Trophoblast cell (in vitro differentiated cells and primary cell): ENCODE data around the gene PUS1.

ENCODE experiments used
- DNase-seq, 2 donors: peaks; one replicate each; pipeline ENCODE4 v3.0.0-alpha.2; 2016
- H2AFZ ChIP-seq: 2 replicates; pipeline ENCODE4 v1.6.1; 2013; ENCODE audit warnings: low read length, moderate library complexity, mild to moderate bottlenecking; ENCODE audit not compliant: insufficient read depth, poor library complexity
- H2AK5ac ChIP-seq: 2 replicates; pipeline ENCODE4 v1.6.1; 2013; ENCODE audit warnings: mild to moderate bottlenecking, low read length
- H2BK120ac ChIP-seq: 2 replicates; pipeline ENCODE4 v1.6.1; 2013; ENCODE audit warnings: low read length, mild to moderate bottlenecking, moderate library complexity; ENCODE audit not compliant: insufficient read depth, poor library complexity
- H2BK12ac ChIP-seq: 2 replicates; pipeline ENCODE4 v1.6.1; 2013; ENCODE audit warnings: mild to moderate bottlenecking, low read length, moderate library complexity
- H2BK5ac ChIP-seq: 2 replicates; pipeline ENCODE4 v1.6.1; 2013; ENCODE audit warnings: low read length, low read depth, moderate library complexity, mild to moderate bottlenecking; ENCODE audit not compliant: poor library complexity
- H3K14ac ChIP-seq: 2 replicates; pipeline ENCODE4 v1.6.1; 2013; ENCODE audit warnings: mild to moderate bottlenecking, low read length
- H3K18ac ChIP-seq: 2 replicates; pipeline ENCODE4 v1.6.1; 2013; ENCODE audit warnings: mild to moderate bottlenecking, low read length
- H3K23ac ChIP-seq: 2 replicates; pipeline ENCODE4 v1.6.1; 2013; ENCODE audit warnings: low read length
- H3K27ac ChIP-seq: 2 replicates; pipeline ENCODE4 v1.5.1; 2013; ENCODE audit warnings: low read depth, mild to moderate bottlenecking, inconsistent platforms, low read length, moderate library complexity
- H3K27me3 ChIP-seq: 2 replicates; pipeline ENCODE4 v1.6.1; 2013; ENCODE audit warnings: inconsistent platforms, mild to moderate bottlenecking, low read length, moderate library complexity; ENCODE audit not compliant: insufficient read depth
- H3K36me3 ChIP-seq, 2 experiments: 1 replicate in 1 of 2; 2 replicates in 1 of 2; pipeline ENCODE4 v1.6.1; 2013; ENCODE audit warnings: low read length in 2 of 2, mild to moderate bottlenecking in 2 of 2, moderate library complexity in 1 of 2; ENCODE audit not compliant: insufficient read depth in 2 of 2, control insufficient read depth in 1 of 2
- H3K4ac ChIP-seq: 2 replicates; pipeline ENCODE4 v1.6.1; 2013; ENCODE audit warnings: low read depth, mild to moderate bottlenecking, low read length, moderate library complexity
- H3K4me1 ChIP-seq, 2 experiments: 1 replicate in 1 of 2; 2 replicates in 1 of 2; pipeline ENCODE4 v1.6.1; 2013; ENCODE audit warnings: low read length in 2 of 2, mild to moderate bottlenecking in 2 of 2, moderate library complexity in 1 of 2; ENCODE audit not compliant: insufficient read depth in 2 of 2, control insufficient read depth in 1 of 2
- H3K4me2 ChIP-seq: 2 replicates; pipeline ENCODE4 v1.6.1; 2013; ENCODE audit warnings: inconsistent platforms, mild to moderate bottlenecking, low read length, moderate library complexity
- H3K4me3 ChIP-seq: 2 replicates; pipeline ENCODE4 v1.5.1; 2013; ENCODE audit warnings: mild to moderate bottlenecking, low read depth, low read length, inconsistent platforms
- H3K79me1 ChIP-seq: one replicate; pipeline ENCODE4 v1.6.1; 2013; ENCODE audit warnings: low read length
- H3K79me2 ChIP-seq: 2 replicates; pipeline ENCODE4 v1.6.1; 2013; ENCODE audit warnings: low read length, mild to moderate bottlenecking; ENCODE audit not compliant: control insufficient read depth, insufficient read depth, poor library complexity
- H3K9ac ChIP-seq: 2 replicates; pipeline ENCODE4 v1.6.1; 2013; ENCODE audit warnings: mild to moderate bottlenecking, low read length
- H3K9me3 ChIP-seq: 2 replicates; pipeline ENCODE4 v1.6.1; 2013; ENCODE audit warnings: low read depth, mild to moderate bottlenecking, control low read depth, inconsistent platforms, low read length; ENCODE audit not compliant: insufficient read depth
- H4K12ac ChIP-seq: 2 replicates; pipeline ENCODE4 v1.6.1; 2013; ENCODE audit warnings: low read depth, mild to moderate bottlenecking, low read length, moderate library complexity
- H4K8ac ChIP-seq: 2 replicates; pipeline ENCODE4 v1.6.1; 2013; ENCODE audit warnings: low read depth, mild to moderate bottlenecking, low read length, moderate library complexity
- H4K91ac ChIP-seq: one replicate; pipeline ENCODE4 v1.6.1; 2013; ENCODE audit warnings: low read depth, mild to moderate bottlenecking, low read length, moderate library complexity
- WGBS: extraction: QIAGEN DNeasy Blood & Tissue Kit; methylation state at CpG from one replicate; pipeline ENCODE4 v1.1.7; 2013; ENCODE audit warnings: missing lambda C conversion rate; ENCODE audit not compliant: insufficient read length, insufficient coverage; ENCODE audit errors: extremely low coverage; 5-methylcytosine and 5-hydroxymethylcytosine counted together

PUS1 gene

GRCh38 chr12:131971226-131971625 lies 42.1 kb downstream of the PUS1 start:
- Histone ChIP-seq H2BK5ac (no peak overlapping the region), H3K27me3 (no peaks in the 10 kb centered on the region), H3K23ac (no peak overlapping the region), H3K4me2 (no peak overlapping the region), H2AFZ (no peak overlapping the region), H3K4me1 (no peaks in the 10 kb centered on the region), H3K4me3 (no peak overlapping the region), H3K79me1 (no peaks in the 10 kb centered on the region), H4K8ac (no peak overlapping the region), H2BK12ac (no peak overlapping the region), H3K4ac (no peak overlapping the region), H4K12ac (no peak overlapping the region), H3K18ac (no peak overlapping the region), H3K9me3 (no peaks in the 10 kb centered on the region), H3K9ac (no peak overlapping the region), H3K27ac (no peak overlapping the region), H3K14ac (no peak overlapping the region), H3K79me2 (peaks cover 2% of the 10 kb centered on the region), H3K36me3 (peaks cover 0 to 8% of the 10 kb centered on the region in 2 experiments), H4K91ac (no peak overlapping the region), H2AK5ac (no peak overlapping the region), H2BK120ac (no peak overlapping the region)
- DNase-seq: no peak
- WGBS: no CpG with 5 or more reads among the region's 1 CpG

DNA sequence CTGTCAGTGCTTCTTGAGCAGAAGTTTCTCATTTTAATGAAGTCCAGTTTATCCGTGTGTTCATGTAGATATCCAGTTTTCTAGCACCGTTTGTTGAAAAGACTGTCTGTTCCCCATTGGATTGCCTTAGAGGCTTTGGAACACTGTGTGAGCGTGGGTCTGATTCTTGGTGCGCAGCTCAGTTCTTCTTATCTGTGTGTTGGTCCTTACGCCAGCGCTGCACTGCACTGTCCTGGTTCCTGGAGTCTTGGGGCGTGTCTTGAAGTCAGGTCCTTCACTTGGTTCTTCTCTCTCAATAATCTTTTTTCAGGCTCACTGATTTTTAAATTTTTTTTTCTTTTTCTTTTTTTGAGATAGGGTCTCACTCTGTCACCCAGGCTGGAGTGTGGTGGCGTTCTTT lies 46.2 kb downstream of the PUS1 start:
- Histone ChIP-seq H4K91ac (no peak overlapping the region), H4K8ac (no peak overlapping the region), H3K79me2 (peaks cover 2% of the 10 kb centered on the region), H3K27me3 (no peaks in the 10 kb centered on the region), H3K36me3 (peaks cover 5 to 10% of the 10 kb centered on the region in 2 experiments), H3K23ac (no peak overlapping the region), H2BK5ac (no peak overlapping the region), H3K79me1 (no peaks in the 10 kb centered on the region), H2AFZ (no peak overlapping the region), H2BK120ac (no peak overlapping the region), H3K4me2 (no peak overlapping the region), H3K9me3 (no peaks in the 10 kb centered on the region), H4K12ac (no peak overlapping the region), H3K27ac (no peak overlapping the region), H2BK12ac (no peak overlapping the region), H3K14ac (no peak overlapping the region), H3K4ac (peak overlapping the region; percentile 24), H3K4me3 (no peak overlapping the region), H2AK5ac (no peak overlapping the region), H3K18ac (no peak overlapping the region), H3K9ac (no peak overlapping the region), H3K4me1 (no peaks in the 10 kb centered on the region)
- no peak for DNase-seq
- no CpG with 5 or more reads among the region's 8 CpGs for WGBS

DNA sequence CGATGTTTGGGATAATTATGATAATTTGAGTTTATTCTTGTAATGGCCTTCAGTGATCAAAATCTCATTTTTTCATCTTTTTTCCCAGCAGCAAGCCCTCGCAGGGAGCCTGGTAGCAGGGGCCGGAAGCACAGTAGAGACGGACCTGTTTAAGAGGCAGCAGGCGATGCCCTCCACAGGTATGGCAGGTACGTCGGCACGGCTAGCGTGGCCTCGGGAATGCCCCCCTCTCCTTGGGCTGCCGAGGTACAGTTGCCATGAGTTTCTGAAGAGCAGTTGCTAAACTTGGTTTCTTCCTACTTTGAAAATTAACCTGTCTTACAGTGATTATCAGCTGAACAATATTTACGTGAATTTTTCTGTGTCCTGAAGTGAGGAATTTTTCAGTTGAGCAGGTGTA lies 50.5 kb downstream of the PUS1 start:
- Histone ChIP-seq H3K23ac (no peak overlapping the region), H3K4me1 (no peaks in the 10 kb centered on the region), H2AK5ac (no peak overlapping the region), H3K18ac (peak overlapping the region; percentile 41), H4K91ac (no peak overlapping the region), H3K4ac (no peak overlapping the region), H3K4me2 (no peak overlapping the region), H3K79me2 (no peaks in the 10 kb centered on the region), H2AFZ (no peak overlapping the region), H3K4me3 (no peak overlapping the region), H2BK5ac (no peak overlapping the region), H2BK120ac (no peak overlapping the region), H3K27me3 (no peaks in the 10 kb centered on the region), H4K12ac (no peak overlapping the region), H3K9me3 (no peaks in the 10 kb centered on the region), H3K9ac (no peak overlapping the region), H3K14ac (no peak overlapping the region), H3K79me1 (no peaks in the 10 kb centered on the region), H4K8ac (no peak overlapping the region), H2BK12ac (no peak overlapping the region), H3K36me3 (peaks cover 25 to 36% of the 10 kb centered on the region in 2 experiments), H3K27ac (no peak overlapping the region)
- no peak for DNase-seq
- 100% methylated on average over 1 of the region's 12 CpGs for WGBS

- no peak overlapping the region for H3K14ac ChIP-seq
- no peak overlapping the region for H3K27ac ChIP-seq
- no peak overlapping the region for H2AFZ ChIP-seq
- no peaks in the 10 kb centered on the region for H3K79me1 ChIP-seq
- H4K12ac ChIP-seq: no peak overlapping the region
- no peak overlapping the region for H3K4ac ChIP-seq
- no peak overlapping the region for H3K9ac ChIP-seq
- no peak overlapping the region for H2AK5ac ChIP-seq
- no peak overlapping the region for H3K4me3 ChIP-seq
- H3K4me2 ChIP-seq: no peak overlapping the region
- no peaks in the 10 kb centered on the region for H3K27me3 ChIP-seq
- no peaks in the 10 kb centered on the region for H3K79me2 ChIP-seq
- H2BK120ac ChIP-seq: no peak overlapping the region
- H4K91ac ChIP-seq: no peak overlapping the region
- H3K36me3 ChIP-seq: peaks cover 29 to 39% of the 10 kb centered on the region in 2 experiments
- no peaks in the 10 kb centered on the region for H3K9me3 ChIP-seq
- no peaks in the 10 kb centered on the region for H3K4me1 ChIP-seq
- no peak overlapping the region for H2BK5ac ChIP-seq
- DNase-seq: peak in 1 of 2 donors; percentile 10
- no CpG with 5 or more reads among the region's 3 CpGs for WGBS
- no peak overlapping the region for H3K23ac ChIP-seq
- no peak overlapping the region for H2BK12ac ChIP-seq
- H4K8ac ChIP-seq: no peak overlapping the region
- no peak overlapping the region for H3K18ac ChIP-seq
Measured at GRCh38 chr12:131980263-131980662, 51.2 kb downstream of the PUS1 start.
